GM12865 (cell line): ENCODE results near the gene PSMB7.

Source experiments
- DNase-seq: peaks from one replicate; pipeline ENCODE4 v3.0.0; 2010; ENCODE audit warnings: low read depth
- H3K4me3 ChIP-seq: 2 replicates; pipeline ENCODE4 v1.5.1; 2011; ENCODE audit warnings: mild to moderate bottlenecking, low read depth, low read length, control low read depth
- CTCF ChIP-seq: IDR thresholded peaks from 2 replicates; pipeline ENCODE4 v1.5.1; 2011; ENCODE audit warnings: low read length, control low read depth, low read depth, inconsistent platforms; ENCODE audit not compliant: insufficient read depth; ENCODE audit errors: missing control alignments

PSMB7 gene

GRCh38 chr9:124334568-124335319 lies 80.5 kb downstream of the PSMB7 start:
- TF ChIP-seq CTCF: no peak
- no peak overlapping the region for H3K4me3 ChIP-seq
- no peak for DNase-seq

GRCh38 chr9:124333203-124333579 lies 82.1 kb downstream of the PSMB7 start:
- H3K4me3 ChIP-seq: no peak overlapping the region
- no peak for DNase-seq
- no peak for TF ChIP-seq CTCF

GRCh38 chr9:124332361-124333202 lies 82.7 kb downstream of the PSMB7 start:
- no peak for TF ChIP-seq CTCF
- no peak overlapping the region for H3K4me3 ChIP-seq
- DNase-seq: no peak

DNA sequence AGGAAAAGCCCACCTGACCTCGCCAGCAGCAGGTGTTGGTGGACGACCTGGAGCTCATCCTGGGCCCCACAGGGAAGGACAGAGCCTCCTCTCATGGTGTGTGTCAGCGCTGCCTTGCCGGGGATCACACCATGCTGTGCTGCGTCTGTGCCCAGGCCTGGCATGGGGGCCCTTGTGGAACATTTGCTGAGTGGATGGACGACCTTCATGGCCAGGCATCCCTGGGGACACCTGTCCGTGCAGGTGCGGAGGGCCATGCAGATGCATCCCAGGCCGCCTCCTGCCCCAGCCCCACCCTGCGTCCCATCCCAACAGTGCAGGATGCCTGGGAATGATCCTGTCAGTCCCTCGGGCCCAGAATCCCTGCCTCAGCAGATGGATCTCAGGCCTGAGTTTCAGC lies 83.7 kb downstream of the PSMB7 start:
- DNase-seq: no peak
- no peak overlapping the region for H3K4me3 ChIP-seq
- TF ChIP-seq CTCF: no peak

DNA sequence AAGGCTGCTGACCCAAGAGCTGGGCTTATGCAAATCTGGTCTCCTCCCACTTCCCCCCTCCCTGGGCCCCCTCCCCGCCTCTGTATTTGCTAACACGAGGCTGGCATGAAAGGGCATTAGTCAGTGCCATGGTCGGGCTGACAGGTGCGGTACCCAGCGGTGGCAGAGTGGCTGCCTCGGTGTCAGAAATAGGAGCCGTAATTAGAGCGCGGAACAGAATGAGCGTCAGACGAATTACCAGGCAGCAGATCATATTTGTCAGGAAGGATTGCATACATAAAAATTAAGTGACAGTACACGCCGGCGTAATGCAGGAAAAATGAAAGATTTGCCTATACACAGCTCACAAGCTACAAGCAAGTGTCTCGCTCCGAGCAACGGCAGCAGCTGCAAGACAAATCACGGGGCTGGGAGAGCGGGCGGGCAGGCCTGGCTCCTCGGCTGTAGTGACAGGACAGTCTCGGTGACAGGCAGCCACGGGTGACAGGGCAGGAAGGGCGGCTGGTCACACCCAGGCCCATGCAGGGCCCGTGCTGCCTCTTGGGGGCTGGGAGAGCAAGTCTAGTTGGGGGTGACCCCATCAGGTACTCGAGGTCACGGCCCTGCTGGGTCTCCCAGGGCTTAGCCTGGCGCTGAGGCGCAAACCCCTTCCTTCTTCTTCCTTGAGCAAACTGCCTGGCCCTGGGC lies 85.1 kb downstream of the PSMB7 start:
- TF ChIP-seq CTCF: no peak
- no peak for DNase-seq
- H3K4me3 ChIP-seq: no peak overlapping the region

- no peak for TF ChIP-seq CTCF
- DNase-seq: no peak
- H3K4me3 ChIP-seq: no peak overlapping the region
These were observed 85.9 kb downstream of the PSMB7 start for GRCh38 chr9:124329206-124329792.
